GM12878 (cell line): ENCODE results near the gene PRR5. TPM values are rescaled to one million over a fixed set of nuclear protein-coding genes. Genes with fewer than 3 reads are reported as not detected.

Source experiments
- ATF7 ChIP-seq: fragments of 450-650 bp; IDR thresholded peaks from 2 replicates; pipeline ENCODE4 v1.6.1; 2016; ENCODE audit warnings: low read depth, mild to moderate bottlenecking
- BCL3 ChIP-seq: IDR thresholded peaks from 2 replicates; pipeline ENCODE4 v1.6.1; 2011; ENCODE audit warnings: borderline replicate concordance, low read depth, mild to moderate bottlenecking, moderate library complexity, low read length; ENCODE audit not compliant: insufficient read depth, poor library complexity, severe bottlenecking
- FOS ChIP-seq: IDR thresholded peaks from 3 replicates; pipeline ENCODE4 v1.6.1; 2011; ENCODE audit warnings: borderline replicate concordance; ENCODE audit not compliant: insufficient read length; ENCODE audit errors: extremely low read depth
- IKZF1 ChIP-seq: fragments of 450-650 bp; conservative IDR thresholded peaks from 2 replicates; pipeline ENCODE4 v1.6.1; 2017; ENCODE audit warnings: antibody characterized with exemption, mild to moderate bottlenecking
- MAX ChIP-seq: IDR thresholded peaks from 2 replicates; pipeline ENCODE4 v1.6.1; 2012; ENCODE audit warnings: low read depth, low read length, improper control_type of control experiment
- SP1 ChIP-seq: IDR thresholded peaks from one replicate; pipeline ENCODE4 v1.6.1; 2011; ENCODE audit warnings: low read depth, low read length
- ZSCAN29 ChIP-seq: fragments of 450-650 bp; IDR thresholded peaks from 2 replicates; pipeline ENCODE4 v1.6.1; 2017; ENCODE audit warnings: mild to moderate bottlenecking, moderate library complexity
- polyA plus RNA-seq, 11 experiments: library from polyadenylated mRNA; depleted of rRNA in 4 of 11; unstranded in 6 of 11; stranded (reverse) in 5 of 11; fragments of >200 nt; fragmentation: Nextera tagmentation in 4 of 11; fragmentation: Illumina TruSeq in 1 of 11; extraction: Ambion mirVana in 4 of 11; extraction: Trizol in 1 of 11; gene quantifications; 1 replicate in 1 of 11; 2 replicates in 10 of 11; pipeline versions ENCODE4 v1.2.1 to v1.2.3, GENCODE V29; 2011 to 2016; ENCODE audit warnings: inconsistent platforms in 2 of 11, missing spikeins in 2 of 11, low read depth in 1 of 11
- total RNA-seq, 4 experiments: library from RNA; depleted of rRNA in 3 of 4; stranded (reverse); fragments of >200 nt in 3 of 4; fragmentation: Illumina TruSeq in 1 of 4; extraction: Trizol in 1 of 4; gene quantifications; 2 replicates each; pipeline versions ENCODE4 v1.2.1 to v1.2.3, GENCODE V29; 2013 to 2021
- TF ChIP-seq, protein P1 (sequence below): fragments of 450-650 bp; IDR thresholded peaks from 2 replicates; pipeline ENCODE4 v1.6.1; 2016; ENCODE audit warnings: mild to moderate bottlenecking, moderate library complexity, borderline replicate concordance
- TF ChIP-seq, protein P2 (sequence below): fragments of 450-650 bp; IDR thresholded peaks from 2 replicates; pipeline ENCODE4 v1.6.1; 2017; ENCODE audit warnings: mild to moderate bottlenecking, moderate library complexity
- TF ChIP-seq, protein P3 (sequence below): fragments of 450-650 bp; formaldehyde crosslinking; IDR thresholded peaks from 2 replicates; pipeline ENCODE4 v1.4.0; 2020; ENCODE audit warnings: mild to moderate bottlenecking, moderate library complexity
- TF ChIP-seq, protein P4 (sequence below): fragments of 450-650 bp; IDR thresholded peaks from 2 replicates; pipeline ENCODE4 v1.6.1; 2017; ENCODE audit warnings: antibody characterized with exemption, mild to moderate bottlenecking, moderate library complexity

The PRR5 gene
- total and polyA plus RNA-seq, 10 of the 15 experiments (the other 5 are each of a cell fraction or from before 2014, with no cell fraction given) = 0.03 to 9.4 (median 1.5) TPM

DNA sequence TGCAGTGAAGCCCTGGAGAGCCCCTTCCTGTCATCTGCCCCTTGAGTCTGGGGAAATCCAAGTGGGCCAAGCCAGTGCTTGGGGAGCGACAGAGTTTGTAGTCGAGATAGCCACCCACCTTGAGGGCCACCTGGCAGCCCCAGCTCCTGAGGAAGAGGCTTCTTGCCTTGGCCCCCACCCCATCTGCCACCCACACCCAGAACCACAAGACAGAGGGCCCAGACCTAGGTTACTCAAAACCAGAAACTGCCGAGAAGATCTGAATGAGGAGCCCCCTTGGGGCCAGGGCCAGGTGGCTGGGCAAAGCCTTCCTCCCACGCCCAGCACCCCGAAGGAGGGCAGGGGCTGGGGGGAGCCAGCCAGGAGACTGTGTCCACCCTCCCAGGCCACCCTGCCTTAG lies 18.8 kb upstream of the PRR5 start (continued):
- TF ChIP-seq, protein P1, sequence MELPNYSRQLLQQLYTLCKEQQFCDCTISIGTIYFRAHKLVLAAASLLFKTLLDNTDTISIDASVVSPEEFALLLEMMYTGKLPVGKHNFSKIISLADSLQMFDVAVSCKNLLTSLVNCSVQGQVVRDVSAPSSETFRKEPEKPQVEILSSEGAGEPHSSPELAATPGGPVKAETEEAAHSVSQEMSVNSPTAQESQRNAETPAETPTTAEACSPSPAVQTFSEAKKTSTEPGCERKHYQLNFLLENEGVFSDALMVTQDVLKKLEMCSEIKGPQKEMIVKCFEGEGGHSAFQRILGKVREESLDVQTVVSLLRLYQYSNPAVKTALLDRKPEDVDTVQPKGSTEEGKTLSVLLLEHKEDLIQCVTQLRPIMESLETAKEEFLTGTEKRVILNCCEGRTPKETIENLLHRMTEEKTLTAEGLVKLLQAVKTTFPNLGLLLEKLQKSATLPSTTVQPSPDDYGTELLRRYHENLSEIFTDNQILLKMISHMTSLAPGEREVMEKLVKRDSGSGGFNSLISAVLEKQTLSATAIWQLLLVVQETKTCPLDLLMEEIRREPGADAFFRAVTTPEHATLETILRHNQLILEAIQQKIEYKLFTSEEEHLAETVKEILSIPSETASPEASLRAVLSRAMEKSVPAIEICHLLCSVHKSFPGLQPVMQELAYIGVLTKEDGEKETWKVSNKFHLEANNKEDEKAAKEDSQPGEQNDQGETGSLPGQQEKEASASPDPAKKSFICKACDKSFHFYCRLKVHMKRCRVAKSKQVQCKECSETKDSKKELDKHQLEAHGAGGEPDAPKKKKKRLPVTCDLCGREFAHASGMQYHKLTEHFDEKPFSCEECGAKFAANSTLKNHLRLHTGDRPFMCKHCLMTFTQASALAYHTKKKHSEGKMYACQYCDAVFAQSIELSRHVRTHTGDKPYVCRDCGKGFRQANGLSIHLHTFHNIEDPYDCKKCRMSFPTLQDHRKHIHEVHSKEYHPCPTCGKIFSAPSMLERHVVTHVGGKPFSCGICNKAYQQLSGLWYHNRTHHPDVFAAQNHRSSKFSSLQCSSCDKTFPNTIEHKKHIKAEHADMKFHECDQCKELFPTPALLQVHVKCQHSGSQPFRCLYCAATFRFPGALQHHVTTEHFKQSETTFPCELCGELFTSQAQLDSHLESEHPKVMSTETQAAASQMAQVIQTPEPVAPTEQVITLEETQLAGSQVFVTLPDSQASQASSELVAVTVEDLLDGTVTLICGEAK = no peak
- TF ChIP-seq ZSCAN29 = no peak
- TF ChIP-seq ATF7 = peak; percentile 68; the same call in 1 of the 2 replicates
- peak; percentile 97 for TF ChIP-seq IKZF1
- peak; percentile 44 for TF ChIP-seq SP1
- TF ChIP-seq, protein P2, sequence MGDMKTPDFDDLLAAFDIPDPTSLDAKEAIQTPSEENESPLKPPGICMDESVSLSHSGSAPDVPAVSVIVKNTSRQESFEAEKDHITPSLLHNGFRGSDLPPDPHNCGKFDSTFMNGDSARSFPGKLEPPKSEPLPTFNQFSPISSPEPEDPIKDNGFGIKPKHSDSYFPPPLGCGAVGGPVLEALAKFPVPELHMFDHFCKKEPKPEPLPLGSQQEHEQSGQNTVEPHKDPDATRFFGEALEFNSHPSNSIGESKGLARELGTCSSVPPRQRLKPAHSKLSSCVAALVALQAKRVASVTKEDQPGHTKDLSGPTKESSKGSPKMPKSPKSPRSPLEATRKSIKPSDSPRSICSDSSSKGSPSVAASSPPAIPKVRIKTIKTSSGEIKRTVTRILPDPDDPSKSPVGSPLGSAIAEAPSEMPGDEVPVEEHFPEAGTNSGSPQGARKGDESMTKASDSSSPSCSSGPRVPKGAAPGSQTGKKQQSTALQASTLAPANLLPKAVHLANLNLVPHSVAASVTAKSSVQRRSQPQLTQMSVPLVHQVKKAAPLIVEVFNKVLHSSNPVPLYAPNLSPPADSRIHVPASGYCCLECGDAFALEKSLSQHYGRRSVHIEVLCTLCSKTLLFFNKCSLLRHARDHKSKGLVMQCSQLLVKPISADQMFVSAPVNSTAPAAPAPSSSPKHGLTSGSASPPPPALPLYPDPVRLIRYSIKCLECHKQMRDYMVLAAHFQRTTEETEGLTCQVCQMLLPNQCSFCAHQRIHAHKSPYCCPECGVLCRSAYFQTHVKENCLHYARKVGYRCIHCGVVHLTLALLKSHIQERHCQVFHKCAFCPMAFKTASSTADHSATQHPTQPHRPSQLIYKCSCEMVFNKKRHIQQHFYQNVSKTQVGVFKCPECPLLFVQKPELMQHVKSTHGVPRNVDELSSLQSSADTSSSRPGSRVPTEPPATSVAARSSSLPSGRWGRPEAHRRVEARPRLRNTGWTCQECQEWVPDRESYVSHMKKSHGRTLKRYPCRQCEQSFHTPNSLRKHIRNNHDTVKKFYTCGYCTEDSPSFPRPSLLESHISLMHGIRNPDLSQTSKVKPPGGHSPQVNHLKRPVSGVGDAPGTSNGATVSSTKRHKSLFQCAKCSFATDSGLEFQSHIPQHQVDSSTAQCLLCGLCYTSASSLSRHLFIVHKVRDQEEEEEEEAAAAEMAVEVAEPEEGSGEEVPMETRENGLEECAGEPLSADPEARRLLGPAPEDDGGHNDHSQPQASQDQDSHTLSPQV = 0 out of 2 replicates have a peak, but pooled peaks have one; percentile 18
- TF ChIP-seq FOS = no peak
- TF ChIP-seq MAX = no peak
- TF ChIP-seq, protein P3, sequence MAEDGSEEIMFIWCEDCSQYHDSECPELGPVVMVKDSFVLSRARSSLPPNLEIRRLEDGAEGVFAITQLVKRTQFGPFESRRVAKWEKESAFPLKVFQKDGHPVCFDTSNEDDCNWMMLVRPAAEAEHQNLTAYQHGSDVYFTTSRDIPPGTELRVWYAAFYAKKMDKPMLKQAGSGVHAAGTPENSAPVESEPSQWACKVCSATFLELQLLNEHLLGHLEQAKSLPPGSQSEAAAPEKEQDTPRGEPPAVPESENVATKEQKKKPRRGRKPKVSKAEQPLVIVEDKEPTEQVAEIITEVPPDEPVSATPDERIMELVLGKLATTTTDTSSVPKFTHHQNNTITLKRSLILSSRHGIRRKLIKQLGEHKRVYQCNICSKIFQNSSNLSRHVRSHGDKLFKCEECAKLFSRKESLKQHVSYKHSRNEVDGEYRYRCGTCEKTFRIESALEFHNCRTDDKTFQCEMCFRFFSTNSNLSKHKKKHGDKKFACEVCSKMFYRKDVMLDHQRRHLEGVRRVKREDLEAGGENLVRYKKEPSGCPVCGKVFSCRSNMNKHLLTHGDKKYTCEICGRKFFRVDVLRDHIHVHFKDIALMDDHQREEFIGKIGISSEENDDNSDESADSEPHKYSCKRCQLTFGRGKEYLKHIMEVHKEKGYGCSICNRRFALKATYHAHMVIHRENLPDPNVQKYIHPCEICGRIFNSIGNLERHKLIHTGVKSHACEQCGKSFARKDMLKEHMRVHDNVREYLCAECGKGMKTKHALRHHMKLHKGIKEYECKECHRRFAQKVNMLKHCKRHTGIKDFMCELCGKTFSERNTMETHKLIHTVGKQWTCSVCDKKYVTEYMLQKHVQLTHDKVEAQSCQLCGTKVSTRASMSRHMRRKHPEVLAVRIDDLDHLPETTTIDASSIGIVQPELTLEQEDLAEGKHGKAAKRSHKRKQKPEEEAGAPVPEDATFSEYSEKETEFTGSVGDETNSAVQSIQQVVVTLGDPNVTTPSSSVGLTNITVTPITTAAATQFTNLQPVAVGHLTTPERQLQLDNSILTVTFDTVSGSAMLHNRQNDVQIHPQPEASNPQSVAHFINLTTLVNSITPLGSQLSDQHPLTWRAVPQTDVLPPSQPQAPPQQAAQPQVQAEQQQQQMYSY (CRISPR knock-in tag) = no peak
- TF ChIP-seq, protein P4, sequence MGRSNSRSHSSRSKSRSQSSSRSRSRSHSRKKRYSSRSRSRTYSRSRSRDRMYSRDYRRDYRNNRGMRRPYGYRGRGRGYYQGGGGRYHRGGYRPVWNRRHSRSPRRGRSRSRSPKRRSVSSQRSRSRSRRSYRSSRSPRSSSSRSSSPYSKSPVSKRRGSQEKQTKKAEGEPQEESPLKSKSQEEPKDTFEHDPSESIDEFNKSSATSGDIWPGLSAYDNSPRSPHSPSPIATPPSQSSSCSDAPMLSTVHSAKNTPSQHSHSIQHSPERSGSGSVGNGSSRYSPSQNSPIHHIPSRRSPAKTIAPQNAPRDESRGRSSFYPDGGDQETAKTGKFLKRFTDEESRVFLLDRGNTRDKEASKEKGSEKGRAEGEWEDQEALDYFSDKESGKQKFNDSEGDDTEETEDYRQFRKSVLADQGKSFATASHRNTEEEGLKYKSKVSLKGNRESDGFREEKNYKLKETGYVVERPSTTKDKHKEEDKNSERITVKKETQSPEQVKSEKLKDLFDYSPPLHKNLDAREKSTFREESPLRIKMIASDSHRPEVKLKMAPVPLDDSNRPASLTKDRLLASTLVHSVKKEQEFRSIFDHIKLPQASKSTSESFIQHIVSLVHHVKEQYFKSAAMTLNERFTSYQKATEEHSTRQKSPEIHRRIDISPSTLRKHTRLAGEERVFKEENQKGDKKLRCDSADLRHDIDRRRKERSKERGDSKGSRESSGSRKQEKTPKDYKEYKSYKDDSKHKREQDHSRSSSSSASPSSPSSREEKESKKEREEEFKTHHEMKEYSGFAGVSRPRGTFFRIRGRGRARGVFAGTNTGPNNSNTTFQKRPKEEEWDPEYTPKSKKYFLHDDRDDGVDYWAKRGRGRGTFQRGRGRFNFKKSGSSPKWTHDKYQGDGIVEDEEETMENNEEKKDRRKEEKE = no peak
- peak; percentile 88 for TF ChIP-seq BCL3
